CD4-positive, alpha-beta T cell treated with Interferon alpha-2 for 1 hour (primary cell): ENCODE data around the gene UBE2Q2.

Experiments
- DNase-seq, 2 donors: peaks; one replicate each; pipeline ENCODE4 v3.0.0-alpha.2; 2020 to 2022

The UBE2Q2 gene

DNA sequence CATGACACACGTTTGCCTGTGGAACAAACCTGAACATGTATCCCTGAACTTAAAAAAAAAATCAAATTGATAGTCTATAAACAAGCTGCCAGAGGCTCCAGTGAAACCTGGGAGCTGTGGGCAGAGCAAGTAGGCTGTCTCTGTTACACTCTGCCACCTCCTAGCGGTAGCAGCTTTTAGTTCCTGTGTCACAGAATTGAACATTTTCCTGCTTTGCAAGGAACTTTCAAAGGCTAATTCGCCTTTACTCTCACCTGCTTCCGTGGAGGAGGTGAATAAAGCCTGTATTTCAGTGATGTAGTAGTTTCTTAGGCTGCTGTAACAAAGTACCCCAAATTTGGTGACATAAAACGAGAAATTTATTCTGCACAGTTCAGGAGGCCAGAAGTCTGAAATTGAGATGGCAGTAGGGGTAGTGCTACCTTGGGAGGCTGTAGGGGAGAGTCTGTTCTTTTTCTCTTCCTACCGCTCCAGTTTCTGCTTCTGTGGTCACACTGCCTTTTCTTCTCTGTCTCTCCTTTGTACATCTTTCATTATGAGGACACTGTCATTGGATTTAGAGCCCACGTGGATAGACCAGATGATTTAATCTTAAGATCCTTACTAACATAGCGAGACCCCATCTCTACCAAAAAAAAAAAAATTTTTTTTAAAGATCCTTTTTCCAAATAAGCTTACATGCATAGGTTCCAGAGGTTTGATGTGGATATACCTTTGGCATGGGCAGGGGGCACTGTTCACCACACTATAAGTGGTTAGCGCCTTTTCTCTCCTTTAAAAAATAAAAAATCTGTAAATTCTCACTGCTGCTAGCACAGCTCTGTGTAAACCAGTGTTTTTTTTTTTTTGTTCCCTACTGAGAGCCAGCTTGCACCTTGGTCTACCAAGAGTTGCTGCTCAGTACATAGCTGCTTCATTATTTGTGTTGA, 85.7 kb downstream of the UBE2Q2 start:
- DNase-seq: no peak

DNA sequence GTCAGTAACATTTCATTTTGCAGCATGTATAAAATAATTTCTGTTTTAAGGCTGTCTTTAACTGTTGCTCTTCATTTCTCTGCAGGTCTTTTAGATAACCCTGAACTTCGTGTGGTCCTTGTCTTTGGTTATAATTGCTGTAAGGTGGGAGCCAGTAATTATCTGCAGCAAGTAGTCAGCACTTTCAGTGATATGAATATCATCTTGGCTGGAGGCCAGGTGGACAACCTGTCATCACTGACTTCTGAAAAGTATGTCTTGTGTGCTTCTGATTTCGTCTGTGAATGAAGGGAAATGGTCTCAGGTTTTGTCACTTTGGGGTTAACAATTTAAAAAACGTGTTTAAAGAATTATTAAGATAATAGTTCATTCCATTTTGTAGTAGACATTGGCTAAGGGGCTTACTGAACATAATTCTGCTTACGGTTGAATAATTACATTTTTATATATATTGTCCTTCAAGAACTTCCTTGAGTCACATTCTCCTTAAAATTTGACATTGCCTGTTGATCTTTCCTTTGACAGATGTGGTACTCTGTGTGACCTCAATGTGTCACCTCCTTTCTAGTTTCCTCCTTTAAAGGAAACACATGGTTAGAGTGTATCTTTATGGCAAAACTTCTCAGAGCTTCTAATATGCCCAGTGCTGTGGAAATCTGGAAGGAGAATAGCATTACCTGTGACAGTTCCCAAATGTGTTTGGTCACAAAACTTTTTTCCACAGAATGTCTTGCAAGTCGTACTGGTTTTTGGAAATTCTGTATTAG, 86.7 kb downstream of the UBE2Q2 start:
- DNase-seq: no peak

DNA sequence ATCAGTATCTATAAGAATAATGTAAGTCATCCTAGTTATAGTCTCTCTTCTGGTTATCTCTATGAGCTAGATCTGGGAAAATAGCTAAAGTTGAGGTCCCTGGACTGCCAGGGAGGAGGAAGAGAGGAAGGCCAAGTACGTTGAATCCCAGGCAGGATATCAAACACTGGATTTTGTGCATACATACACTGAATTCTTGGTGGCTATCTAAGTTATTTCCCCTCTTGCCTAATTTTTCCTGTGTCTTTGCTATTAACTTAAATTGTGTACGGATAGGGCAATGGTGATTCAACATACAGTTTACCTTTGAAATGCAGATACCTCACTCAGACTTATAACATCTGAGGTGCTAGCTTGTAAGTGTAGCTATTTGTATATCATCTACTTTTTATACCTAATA, 87.6 kb downstream of the UBE2Q2 start:
- DNase-seq: no peak

DNA sequence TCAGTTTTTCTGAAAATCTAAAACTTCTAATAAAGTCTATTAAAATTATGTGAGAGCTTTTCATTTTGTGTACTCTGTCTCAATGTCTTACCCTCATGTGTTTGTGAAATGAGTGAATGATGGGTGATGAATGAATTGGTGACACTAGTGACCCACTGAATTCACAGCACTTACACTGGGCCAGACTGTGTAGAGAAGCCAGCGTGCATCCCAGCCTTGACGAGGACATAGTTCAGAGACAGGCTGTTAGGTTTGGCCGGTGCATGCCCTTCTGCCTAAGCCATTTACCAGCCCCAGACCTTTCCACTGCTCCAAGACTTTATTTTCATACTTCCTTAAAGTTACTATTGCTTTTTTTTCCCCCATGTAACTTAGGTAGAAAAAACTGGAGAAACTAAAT, 99.2 kb downstream of the UBE2Q2 start:
- no peak for DNase-seq

DNA sequence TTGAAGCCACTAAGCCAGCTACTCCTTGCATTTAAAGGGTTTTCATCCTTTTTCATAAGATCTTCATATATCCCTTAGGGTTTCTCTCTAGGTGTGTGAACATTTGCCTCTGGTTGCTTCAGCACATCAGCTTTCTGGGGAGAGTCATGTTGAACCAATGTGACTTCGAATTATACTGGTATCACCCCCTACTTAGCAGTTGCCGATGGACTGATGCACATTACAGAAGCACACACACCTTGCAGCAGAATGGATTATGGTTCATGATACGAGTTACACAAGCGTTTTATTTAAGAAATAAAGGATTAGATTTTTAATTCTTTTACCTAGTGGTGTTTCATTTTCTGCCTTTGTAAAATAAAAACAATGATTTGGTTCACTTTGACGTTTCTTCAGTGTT, 100.0 kb downstream of the UBE2Q2 start:
- DNase-seq: no peak

DNA sequence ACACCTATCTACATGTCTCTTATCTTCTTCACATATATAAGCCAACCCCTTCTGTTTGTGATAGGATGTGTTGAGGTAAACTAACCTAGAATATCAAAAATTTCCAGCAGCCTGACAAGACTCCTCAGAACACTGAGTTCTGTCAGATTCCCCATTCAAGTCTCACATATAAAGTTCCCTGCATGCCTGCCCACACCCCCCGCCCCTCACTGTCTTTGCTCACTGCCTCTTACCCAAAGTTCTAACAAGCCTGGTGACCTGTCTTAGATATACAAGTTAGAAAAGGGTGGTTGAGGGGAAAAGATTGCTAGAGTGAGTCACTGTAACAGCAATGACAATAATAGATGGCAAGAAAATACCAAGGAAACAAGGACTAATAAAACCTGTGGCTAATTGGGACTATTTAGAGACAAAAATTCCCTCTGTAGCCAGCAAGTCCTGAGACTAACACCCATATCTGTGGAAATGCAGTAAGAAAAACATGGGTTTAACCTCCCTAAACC, 100.5 kb downstream of the UBE2Q2 start:
- no peak for DNase-seq

DNA sequence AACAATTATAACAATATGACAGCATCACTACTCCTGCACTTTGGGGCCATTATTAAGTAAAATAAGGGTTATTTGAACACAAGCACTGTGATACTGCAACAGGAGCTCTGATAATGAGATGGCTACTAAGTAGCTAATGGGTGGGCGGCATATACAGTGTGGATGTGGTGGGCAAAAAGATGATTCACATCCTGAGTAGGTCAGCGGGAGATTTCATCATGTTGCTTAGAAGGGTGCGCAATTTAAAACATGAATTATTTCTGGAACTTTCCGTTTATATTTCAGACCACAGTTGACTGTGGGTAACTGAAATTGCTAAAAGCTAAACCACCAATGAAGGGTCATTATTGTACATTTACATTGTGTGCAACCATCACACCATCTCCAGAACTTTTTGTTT, 102.7 kb downstream of the UBE2Q2 start:
- no peak for DNase-seq

DNA sequence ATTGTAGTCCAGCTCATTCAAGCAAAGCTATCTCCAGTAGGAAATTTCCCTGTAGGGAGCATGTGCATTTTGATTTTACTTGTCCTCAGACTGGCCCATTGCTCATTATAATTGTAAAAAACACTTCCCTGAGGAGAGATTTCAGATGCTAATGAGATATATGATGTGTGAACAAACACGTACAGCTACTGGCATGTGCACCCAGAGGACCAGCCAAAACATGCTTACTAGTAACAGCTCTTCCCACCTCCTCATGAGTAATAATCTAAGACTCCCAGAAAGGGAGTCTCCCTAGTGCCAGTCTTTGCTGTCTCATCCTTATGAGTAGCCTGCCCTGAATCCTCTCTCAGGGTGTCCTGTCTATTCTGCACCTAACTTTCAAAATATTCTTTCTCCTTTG, 103.8 kb downstream of the UBE2Q2 start:
- DNase-seq: no peak

DNA sequence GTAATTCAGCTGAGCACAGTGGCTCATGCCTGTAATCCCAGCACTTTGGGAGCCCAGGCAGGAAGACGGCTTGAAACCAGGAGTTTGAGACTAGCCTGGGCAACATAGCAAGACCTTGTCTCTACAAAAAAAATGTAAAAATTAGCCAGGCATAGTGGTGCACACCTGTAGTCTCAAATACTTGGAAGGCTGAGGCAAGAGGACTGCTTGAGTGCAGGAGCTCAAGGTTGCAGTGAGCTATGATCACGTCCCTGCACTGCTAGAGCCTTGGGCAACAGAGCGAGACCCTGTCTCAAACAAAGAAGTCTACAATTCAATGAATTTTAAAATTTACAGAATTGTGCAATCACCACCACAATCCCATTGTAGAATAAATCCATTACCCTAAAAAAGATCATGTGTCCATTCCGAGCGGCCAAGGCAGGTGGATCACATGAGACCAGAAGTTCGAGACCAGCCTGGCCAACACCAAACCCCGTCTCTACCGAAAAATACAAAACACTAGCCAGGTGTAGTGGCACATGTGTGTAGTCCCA, 105.6 kb downstream of the UBE2Q2 start:
- DNase-seq: no peak
